Inflammatory macrophage treated with lipopolysaccharide for 4 hours (primary cell): Measurements from ENCODE around the gene TBCD.

ENCODE experiments used
- DNase-seq: peaks from one replicate; pipeline ENCODE4 v3.0.0-alpha.2; 2020

TBCD gene

GRCh38 chr17:82793974-82794630, 42.2 kb downstream of the TBCD start:
- DNase-seq = no peak

DNA sequence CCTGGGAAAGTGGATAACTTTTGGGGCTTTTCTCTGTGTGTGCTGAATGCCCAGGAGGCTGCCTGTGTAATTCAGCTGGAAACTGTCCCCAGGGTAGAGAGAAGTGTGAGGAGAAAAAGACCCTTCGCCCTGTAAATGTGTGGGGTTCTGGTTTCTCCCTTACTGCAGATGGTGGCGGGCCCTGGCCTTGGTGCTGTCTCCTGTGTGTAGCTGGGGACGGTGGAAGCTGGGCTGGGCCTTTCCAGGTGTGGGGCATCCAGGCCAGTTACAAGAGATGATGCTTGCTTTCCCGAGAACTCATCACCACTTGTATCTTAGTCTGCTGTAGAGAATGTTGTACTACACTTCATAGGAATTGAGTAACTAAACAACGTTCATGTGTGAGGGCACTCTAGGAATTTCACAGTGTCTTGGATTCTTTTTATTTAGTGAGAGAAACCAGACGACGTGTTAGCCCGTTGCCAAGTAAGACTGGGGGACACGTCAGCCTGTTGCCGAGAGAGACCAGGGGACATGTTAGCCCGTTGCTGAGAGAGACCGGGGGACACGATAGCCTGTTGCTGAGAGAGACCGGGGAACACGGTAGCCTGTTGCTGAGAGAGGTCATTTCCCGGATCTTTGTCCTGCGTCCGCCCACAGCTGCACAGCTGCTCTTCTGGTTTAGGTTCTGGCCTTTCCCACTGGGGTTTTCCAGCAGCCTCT, 43.1 kb downstream of the TBCD start:
- no peak for DNase-seq

- no peak for DNase-seq
Observed at GRCh38 chr17:82795615-82796014, 43.8 kb downstream of the TBCD start.

DNA sequence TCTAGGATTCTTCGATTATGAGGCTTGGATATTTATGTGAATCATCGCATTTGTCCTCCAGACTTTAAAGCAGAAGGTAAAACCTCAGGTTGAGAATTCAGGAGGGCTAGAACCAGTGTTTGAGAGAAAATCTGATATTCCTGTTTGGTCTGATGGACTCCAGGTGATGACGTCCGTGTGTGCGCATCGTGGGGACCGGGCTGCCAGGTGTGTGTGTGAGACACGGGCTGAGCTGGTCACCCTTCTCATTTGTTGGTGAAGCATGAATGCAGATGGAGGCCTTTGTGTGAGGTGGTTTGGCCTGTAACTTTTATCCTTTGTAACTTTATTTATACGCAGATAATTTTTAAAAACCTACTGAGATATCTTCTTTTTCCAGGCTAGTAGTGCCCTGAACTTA, 45.2 kb downstream of the TBCD start:
- DNase-seq = no peak

DNA sequence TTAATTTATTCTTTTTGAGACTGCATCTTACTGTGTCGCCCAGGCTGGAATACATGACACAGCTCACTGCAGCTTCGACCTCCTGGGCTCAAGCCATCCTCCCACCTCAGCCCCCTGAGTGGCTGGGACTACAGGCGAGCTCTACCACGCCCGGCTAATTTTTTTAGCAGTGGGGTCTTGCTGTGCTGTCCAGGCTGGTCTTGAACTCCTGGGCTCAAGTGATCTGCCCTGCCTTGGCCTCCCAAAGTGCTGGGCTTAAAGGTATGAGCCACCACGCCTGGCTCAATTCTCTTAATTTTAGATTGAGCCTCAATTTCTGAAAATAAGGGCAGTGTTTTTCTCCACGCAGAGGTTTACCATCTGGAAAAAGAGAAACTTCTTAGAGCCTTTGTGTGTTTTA, 46.9 kb downstream of the TBCD start:
- DNase-seq = no peak

- DNase-seq = no peak
Observed at GRCh38 chr17:82799591-82799990, 47.7 kb downstream of the TBCD start.

DNA sequence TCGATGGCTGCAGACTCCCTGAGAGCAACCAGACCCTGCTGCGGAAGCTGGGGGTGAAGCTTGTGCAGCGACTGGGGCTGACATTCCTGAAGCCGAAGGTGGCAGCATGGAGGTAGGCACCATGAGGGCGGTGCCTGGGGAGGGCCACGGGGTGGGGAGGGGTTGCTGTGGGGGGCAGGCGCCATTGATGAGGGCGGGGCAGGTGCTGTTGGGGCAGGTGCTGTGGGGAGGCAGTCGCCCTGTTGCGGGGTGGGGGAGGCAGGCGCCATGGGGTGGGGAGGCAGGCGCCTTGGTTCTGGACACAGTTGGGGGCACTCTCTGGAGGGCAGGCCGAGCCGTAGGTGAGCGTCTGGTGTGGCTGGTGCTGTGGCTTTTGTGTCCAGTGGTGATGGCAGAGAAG, 49.0 kb downstream of the TBCD start:
- no peak for DNase-seq

- DNase-seq = no peak
Observed at GRCh38 chr17:82801377-82801970, 49.6 kb downstream of the TBCD start.

GRCh38 chr17:82802075-82802780, 50.4 kb downstream of the TBCD start:
- DNase-seq = no peak

GRCh38 chr17:82803185-82803584, 51.3 kb downstream of the TBCD start:
- no peak for DNase-seq

GRCh38 chr17:82803606-82804005, 51.7 kb downstream of the TBCD start:
- DNase-seq = no peak

GRCh38 chr17:82804442-82805191, 52.8 kb downstream of the TBCD start:
- no peak for DNase-seq

- no peak for DNase-seq
Observed at GRCh38 chr17:82805254-82805653, 53.4 kb downstream of the TBCD start.

DNA sequence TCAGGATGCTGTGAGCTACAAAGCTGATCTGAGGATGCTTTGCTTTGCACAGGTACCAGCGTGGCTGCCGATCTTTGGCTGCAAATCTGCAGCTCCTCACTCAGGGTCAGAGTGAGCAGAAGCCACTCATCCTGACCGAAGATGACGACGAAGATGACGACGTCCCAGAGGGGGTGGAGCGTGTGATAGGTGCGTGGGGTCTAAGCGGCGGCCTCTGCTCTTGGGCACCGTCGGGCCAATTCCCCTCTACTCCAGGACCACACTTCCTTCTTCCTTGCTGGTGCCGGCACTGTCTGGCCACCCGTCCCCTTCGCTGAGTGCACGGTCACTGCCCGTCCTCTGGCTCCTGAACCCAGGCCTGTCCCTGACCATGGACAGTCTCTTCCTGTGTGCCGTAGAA, 54.0 kb downstream of the TBCD start:
- DNase-seq = no peak

- DNase-seq = no peak
Observed at GRCh38 chr17:82806645-82807044, 54.8 kb downstream of the TBCD start.

GRCh38 chr17:82807101-82807500, 55.2 kb downstream of the TBCD start:
- DNase-seq = no peak

DNA sequence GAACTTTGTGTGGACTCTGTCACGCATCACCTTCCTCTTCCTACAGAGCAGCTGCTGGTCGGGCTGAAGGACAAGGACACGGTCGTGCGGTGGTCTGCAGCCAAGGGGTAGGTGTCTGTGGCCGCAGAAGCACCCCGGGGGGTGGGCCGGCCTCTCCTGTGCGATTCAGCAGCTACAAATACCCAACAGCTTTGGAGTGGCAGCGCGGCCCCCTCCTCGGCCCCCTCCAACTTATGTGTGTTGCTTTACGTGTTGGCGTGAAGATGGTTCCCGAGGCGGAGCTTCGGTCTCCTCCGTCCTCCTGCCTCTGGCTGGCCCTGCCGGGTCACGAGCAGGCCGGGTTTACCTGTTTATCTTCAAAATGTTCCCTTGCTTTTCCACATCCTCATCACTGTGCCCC, 55.7 kb downstream of the TBCD start:
- DNase-seq = no peak

DNA sequence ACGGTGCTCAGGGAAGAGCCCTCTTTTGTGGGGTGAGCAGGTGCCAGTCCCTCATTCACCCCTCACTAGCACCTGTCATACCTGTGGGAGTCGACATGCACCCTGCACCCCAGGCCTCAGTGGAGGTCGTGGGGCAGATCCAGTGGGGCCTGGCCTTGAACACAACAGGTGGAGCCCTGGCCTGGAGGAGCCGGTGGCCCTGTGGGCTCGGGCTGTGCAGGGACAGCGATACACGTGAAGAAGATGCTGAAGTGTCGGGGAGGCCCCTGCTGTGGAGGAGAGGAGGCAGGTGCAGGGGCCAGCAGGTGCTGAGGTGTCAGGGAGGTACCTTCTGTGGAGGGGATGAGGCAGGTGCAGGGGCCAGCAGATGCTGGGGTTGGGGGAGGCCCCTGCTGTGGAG, 56.1 kb downstream of the TBCD start:
- DNase-seq = no peak

DNA sequence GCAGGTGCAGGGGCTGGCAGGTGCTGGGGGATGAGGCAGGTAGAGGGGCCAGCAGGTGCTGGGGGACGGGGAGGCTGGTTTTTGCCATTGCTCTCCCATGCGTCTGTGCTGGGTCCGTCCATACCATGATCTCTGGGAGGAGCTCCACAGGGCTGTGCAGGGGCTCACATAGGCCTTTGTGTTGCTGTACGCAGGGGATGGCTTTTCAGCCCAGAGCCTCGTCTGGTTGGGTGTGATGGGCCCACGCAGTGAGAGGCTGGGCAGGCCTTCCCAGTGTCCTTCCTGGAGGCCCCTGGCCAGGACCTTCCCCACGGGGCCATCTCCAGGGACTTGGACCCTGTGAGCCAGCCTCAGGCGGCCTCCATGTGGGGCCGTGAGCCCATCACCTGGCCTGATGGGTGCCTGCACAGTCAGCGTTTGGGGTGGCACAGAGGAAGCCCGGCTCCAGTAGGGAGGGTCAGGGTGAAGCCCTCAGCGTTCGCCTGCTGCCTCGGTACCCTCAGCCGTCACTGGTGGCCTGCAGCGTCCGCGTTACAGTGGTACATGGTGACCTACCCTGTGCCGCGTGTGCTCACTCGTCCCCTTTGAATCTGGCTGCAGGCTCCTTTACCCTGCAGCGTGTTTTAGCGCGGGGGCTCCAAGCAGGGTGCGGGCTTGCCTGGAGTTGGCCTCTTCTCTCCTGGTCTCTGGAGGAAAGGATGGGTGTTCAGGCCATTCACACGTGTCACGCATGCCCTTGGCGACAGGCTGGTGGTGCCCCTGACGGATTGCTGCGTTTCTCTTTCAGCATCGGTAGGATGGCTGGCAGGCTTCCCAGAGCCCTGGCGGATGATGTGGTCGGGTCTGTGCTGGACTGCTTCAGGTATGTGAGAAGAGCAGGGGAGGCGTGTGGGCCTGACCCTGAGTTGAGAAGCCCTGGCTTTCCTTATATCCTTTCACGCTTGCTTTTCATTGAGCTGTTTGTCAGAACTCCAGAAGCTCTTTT, 57.3 kb downstream of the TBCD start:
- no peak for DNase-seq

DNA sequence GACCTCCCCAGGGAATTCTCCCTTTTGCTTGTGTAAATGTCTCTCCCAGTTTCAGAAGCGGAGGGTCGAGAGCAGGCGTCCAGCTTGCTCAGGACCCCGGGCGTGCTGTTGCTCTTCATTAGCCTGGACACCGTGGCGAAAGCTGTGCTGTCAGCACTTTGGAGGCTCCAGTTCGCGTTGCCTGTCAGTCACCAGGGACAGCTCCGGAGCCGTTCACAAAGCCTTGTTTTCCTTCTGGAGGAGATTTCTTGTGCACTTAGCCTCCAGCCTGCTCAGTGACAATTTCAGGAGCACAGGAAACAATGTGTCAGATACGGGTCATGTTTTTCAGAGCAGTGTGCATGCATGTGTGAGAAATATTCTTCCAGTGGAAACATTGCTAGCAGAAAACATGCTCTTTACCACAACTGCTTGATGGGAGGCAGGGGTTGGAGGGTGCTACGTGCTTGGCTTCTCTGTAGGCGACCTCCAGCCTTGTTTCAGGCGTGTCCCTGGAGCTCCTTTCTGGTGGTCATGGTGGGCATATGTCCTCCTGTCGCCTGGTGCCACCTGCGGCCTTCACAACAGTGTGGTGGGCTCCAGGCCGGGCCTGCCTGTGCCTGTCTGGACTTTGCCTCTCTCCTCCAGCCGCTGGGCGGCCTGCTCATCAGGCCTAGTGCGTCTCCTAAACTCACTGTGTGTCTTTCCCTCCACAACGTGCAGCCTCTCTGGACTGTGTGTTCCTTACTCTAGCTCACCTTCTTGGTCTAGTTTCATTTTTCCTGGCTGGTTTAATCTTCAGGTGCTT, 59.0 kb downstream of the TBCD start:
- no peak for DNase-seq

GRCh38 chr17:82812058-82812457, 60.2 kb downstream of the TBCD start:
- DNase-seq = no peak
